ENCODE measurements around the gene MEGF11.

Gene MEGF11

DNA sequence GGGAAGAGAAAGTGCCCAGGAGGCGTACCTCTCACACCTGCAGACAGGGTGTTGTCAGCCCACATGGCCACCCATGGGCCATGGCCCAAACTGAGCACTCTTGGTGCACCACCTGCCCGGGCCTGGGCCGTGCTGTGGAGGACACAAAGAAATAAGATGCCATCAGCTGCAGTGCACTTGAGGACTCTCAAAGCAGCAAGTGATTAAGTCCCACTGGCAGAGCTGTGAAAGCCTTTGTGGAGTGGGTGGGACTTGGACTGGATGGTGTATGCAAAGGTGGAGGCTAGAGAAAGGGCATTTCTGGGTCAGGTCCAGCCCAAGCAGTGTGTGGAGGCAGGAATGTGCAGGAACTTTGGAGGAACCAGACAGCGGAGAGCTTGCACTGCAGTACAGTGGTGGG is 122.3 kb downstream of the MEGF11 start:
- no peak for TF ChIP-seq EZH2phosphoT487 (conservative IDR thresholded peaks at IDR 0.05; ENCODE audit: low read length)
- TF ChIP-seq, protein P1, sequence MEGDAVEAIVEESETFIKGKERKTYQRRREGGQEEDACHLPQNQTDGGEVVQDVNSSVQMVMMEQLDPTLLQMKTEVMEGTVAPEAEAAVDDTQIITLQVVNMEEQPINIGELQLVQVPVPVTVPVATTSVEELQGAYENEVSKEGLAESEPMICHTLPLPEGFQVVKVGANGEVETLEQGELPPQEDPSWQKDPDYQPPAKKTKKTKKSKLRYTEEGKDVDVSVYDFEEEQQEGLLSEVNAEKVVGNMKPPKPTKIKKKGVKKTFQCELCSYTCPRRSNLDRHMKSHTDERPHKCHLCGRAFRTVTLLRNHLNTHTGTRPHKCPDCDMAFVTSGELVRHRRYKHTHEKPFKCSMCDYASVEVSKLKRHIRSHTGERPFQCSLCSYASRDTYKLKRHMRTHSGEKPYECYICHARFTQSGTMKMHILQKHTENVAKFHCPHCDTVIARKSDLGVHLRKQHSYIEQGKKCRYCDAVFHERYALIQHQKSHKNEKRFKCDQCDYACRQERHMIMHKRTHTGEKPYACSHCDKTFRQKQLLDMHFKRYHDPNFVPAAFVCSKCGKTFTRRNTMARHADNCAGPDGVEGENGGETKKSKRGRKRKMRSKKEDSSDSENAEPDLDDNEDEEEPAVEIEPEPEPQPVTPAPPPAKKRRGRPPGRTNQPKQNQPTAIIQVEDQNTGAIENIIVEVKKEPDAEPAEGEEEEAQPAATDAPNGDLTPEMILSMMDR (IDR thresholded peaks at IDR 0.05; ENCODE audit: insufficient read depth, low read length, poor library complexity, severe bottlenecking) = no peak
- Histone ChIP-seq H3K4me2 (ENCODE audit: low read depth, low read length, poor library complexity, severe bottlenecking) (no peak overlapping the region), H3K4me3 (ENCODE audit: insufficient read depth, low read length, poor library complexity, severe bottlenecking) (no peak overlapping the region), H3K27me3 (ENCODE audit: low read length) (no peaks in the 10 kb centered on the region), H3K9ac (ENCODE audit: low read length) (no peak overlapping the region), H4K20me1 (ENCODE audit: low read depth, low read length) (no peaks in the 10 kb centered on the region), H3K79me2 (ENCODE audit: insufficient read depth, low read length) (no peaks in the 10 kb centered on the region), H2AFZ (ENCODE audit: low read depth, low read length, severe bottlenecking) (no peak overlapping the region), H3F3A (ENCODE audit: insufficient read depth) (no peaks in the 10 kb centered on the region), H3K27ac (ENCODE audit: low read depth, low read length) (no peak overlapping the region), H3K9me2 (replicated peaks; ENCODE audit: insufficient read depth, low read length) (no peaks in the 10 kb centered on the region), H3K36me3 (ENCODE audit: low read length) (no peaks in the 10 kb centered on the region), H3K9me3 (ENCODE audit: insufficient read depth, low read length) (no peaks in the 10 kb centered on the region)

DNA sequence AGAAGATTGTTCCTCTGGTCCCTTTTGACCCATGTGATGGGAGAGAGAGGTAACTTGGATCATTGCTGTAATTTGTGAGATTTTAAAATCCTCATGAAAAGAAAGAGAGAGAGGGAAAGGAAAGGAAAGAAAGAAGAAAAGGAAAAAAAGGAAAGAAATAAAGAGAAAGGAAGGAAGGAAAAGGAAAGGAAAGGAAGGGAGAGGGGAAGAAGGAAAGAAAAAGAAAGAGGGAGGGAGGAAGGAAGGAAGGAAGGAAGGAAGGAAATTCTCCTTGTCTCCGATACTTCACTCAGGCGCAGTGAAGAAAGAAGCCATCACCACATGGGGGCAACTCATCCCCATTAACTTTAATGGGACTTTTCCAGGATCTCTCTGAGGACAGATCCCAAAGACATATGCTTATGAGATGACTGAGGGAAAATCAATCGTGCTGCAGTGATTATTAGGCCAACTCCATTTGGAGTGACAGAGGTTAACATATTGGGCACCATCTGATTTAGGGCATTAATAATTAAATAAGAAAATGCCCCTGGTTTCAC is 123.0 kb downstream of the MEGF11 start:
- TF ChIP-seq, protein P1 (IDR thresholded peaks at IDR 0.05; ENCODE audit: insufficient read depth, low read length, poor library complexity, severe bottlenecking) = no peak
- no peak for TF ChIP-seq EZH2phosphoT487 (conservative IDR thresholded peaks at IDR 0.05; ENCODE audit: low read length)
- Histone ChIP-seq H3K9me3 (ENCODE audit: insufficient read depth, low read length) (no peaks in the 10 kb centered on the region), H2AFZ (ENCODE audit: low read depth, low read length, severe bottlenecking) (no peak overlapping the region), H3K9ac (ENCODE audit: low read length) (no peak overlapping the region), H3K36me3 (ENCODE audit: low read length) (no peaks in the 10 kb centered on the region), H3K4me2 (ENCODE audit: low read depth, low read length, poor library complexity, severe bottlenecking) (no peak overlapping the region), H3K4me3 (ENCODE audit: insufficient read depth, low read length, poor library complexity, severe bottlenecking) (no peak overlapping the region), H3K79me2 (ENCODE audit: insufficient read depth, low read length) (no peaks in the 10 kb centered on the region), H3K9me2 (replicated peaks; ENCODE audit: insufficient read depth, low read length) (no peaks in the 10 kb centered on the region), H3F3A (ENCODE audit: insufficient read depth) (no peaks in the 10 kb centered on the region), H3K27ac (ENCODE audit: low read depth, low read length) (no peak overlapping the region), H4K20me1 (ENCODE audit: low read depth, low read length) (no peaks in the 10 kb centered on the region), H3K27me3 (ENCODE audit: low read length) (no peaks in the 10 kb centered on the region)

DNA sequence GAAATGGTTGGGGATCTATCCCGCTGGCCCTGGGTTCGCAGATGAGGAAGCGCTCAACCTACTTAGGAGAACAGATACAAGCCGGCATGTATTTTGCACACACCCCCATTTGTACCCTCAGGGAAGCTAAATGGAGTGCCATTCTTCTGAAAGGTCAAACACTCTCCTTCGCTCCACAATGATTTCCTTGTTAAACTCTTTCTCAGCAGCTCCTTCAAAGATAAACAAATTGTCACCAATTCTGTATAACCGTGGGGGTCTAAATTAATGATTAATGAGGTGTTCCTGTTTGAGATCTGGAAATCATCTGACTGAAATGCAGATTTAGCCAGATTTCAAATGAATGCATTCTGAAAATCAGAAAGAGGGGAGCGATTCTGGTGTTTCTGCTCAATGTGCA is 124.0 kb downstream of the MEGF11 start:
- Histone ChIP-seq H3K9ac (ENCODE audit: low read length) (no peak overlapping the region), H3K4me3 (ENCODE audit: insufficient read depth, low read length, poor library complexity, severe bottlenecking) (no peak overlapping the region), H3K9me3 (ENCODE audit: insufficient read depth, low read length) (no peaks in the 10 kb centered on the region), H3K4me2 (ENCODE audit: low read depth, low read length, poor library complexity, severe bottlenecking) (no peak overlapping the region), H3K27me3 (ENCODE audit: low read length) (no peaks in the 10 kb centered on the region), H3K36me3 (ENCODE audit: low read length) (no peaks in the 10 kb centered on the region), H3F3A (ENCODE audit: insufficient read depth) (no peaks in the 10 kb centered on the region), H2AFZ (ENCODE audit: low read depth, low read length, severe bottlenecking) (no peak overlapping the region), H3K9me2 (replicated peaks; ENCODE audit: insufficient read depth, low read length) (no peaks in the 10 kb centered on the region), H4K20me1 (ENCODE audit: low read depth, low read length) (no peaks in the 10 kb centered on the region), H3K79me2 (ENCODE audit: insufficient read depth, low read length) (no peaks in the 10 kb centered on the region), H3K27ac (ENCODE audit: low read depth, low read length) (no peak overlapping the region)
- TF ChIP-seq EZH2phosphoT487 (conservative IDR thresholded peaks at IDR 0.05; ENCODE audit: low read length) = no peak
- TF ChIP-seq, protein P1 (IDR thresholded peaks at IDR 0.05; ENCODE audit: insufficient read depth, low read length, poor library complexity, severe bottlenecking) = no peak
